Progenitor cell of endocrine pancreas (in vitro differentiated cells): Measurements from ENCODE around the gene RASGEF1C. TPM values are rescaled to one million over a fixed set of nuclear protein-coding genes. Genes with fewer than 3 reads are reported as not detected.

Experiments
- DNase-seq: peaks from one replicate; pipeline ENCODE4 v3.0.0; 2021; ENCODE audit warnings: low spot score; ENCODE audit not compliant: unreplicated experiment
- H3K27ac Mint-ChIP-seq: 2 replicates; pipeline ENCODE4 v1.8.0; 2021; ENCODE audit warnings: mild to moderate bottlenecking, moderate library complexity, mixed read lengths
- H3K27me3 Mint-ChIP-seq: 2 replicates; pipeline ENCODE4 v1.8.0; 2021; ENCODE audit warnings: mixed read lengths
- H3K36me3 Mint-ChIP-seq: 2 replicates; pipeline ENCODE4 v1.8.0; 2022; ENCODE audit warnings: mixed read lengths; ENCODE audit not compliant: insufficient read depth
- H3K4me1 Mint-ChIP-seq: 2 replicates; pipeline ENCODE4 v1.8.0; 2021; ENCODE audit warnings: low read depth, mixed read lengths
- H3K4me3 Mint-ChIP-seq: 2 replicates; pipeline ENCODE4 v1.8.0; 2021; ENCODE audit warnings: low read depth, mild to moderate bottlenecking, moderate library complexity, mixed read lengths
- H3K9me3 Mint-ChIP-seq: 2 replicates; pipeline ENCODE4 v1.8.0; 2021; ENCODE audit warnings: low read depth, mixed read lengths
- CTCF ChIP-seq: fragments of 200-600 bp; sonication (generic); IDR thresholded peaks from one replicate; pipeline ENCODE4 v1.5.0; 2021; ENCODE audit warnings: antibody characterized with exemption, mild to moderate bottlenecking; ENCODE audit not compliant: unreplicated experiment
- total RNA-seq: library from RNA; stranded (reverse); gene quantifications from 2 replicates; pipeline ENCODE4 v1.2.1, GENCODE V29; 2021

Gene RASGEF1C
- total RNA-seq, 1 donor from 2014 or later = 1.3 TPM

GRCh38 chr5:180137401-180138213 is 71.4 kb downstream of the RASGEF1C start:
- TF ChIP-seq CTCF = no peak
- Mint-ChIP-seq H3K4me1 (no peaks in the 10 kb centered on the region), H3K4me3 (no peak overlapping the region), H3K27me3 (peaks cover 22% of the 10 kb centered on the region), H3K9me3 (no peaks in the 10 kb centered on the region), H3K36me3 (no peaks in the 10 kb centered on the region), H3K27ac (no peak overlapping the region)
- no peak for DNase-seq

GRCh38 chr5:180136630-180137381 is 72.2 kb downstream of the RASGEF1C start:
- Mint-ChIP-seq H3K27ac (no peak overlapping the region), H3K27me3 (peaks cover 20% of the 10 kb centered on the region), H3K4me3 (no peak overlapping the region), H3K4me1 (no peaks in the 10 kb centered on the region), H3K36me3 (no peaks in the 10 kb centered on the region), H3K9me3 (no peaks in the 10 kb centered on the region)
- TF ChIP-seq CTCF = no peak
- no peak for DNase-seq

- Mint-ChIP-seq H3K27ac (no peak overlapping the region), H3K4me3 (no peak overlapping the region), H3K9me3 (no peaks in the 10 kb centered on the region), H3K27me3 (peaks cover 21% of the 10 kb centered on the region), H3K4me1 (no peaks in the 10 kb centered on the region), H3K36me3 (no peaks in the 10 kb centered on the region)
- no peak for TF ChIP-seq CTCF
- DNase-seq = no peak
These were observed 72.9 kb downstream of the RASGEF1C start for GRCh38 chr5:180135967-180136629.

GRCh38 chr5:180135128-180135955 is 73.7 kb downstream of the RASGEF1C start:
- H3K4me1 Mint-ChIP-seq = no peaks in the 10 kb centered on the region
- DNase-seq = no peak
- H3K4me3 Mint-ChIP-seq = no peak overlapping the region
- no peaks in the 10 kb centered on the region for H3K36me3 Mint-ChIP-seq
- TF ChIP-seq CTCF = no peak
- peaks cover 23% of the 10 kb centered on the region for H3K27me3 Mint-ChIP-seq
- no peak overlapping the region for H3K27ac Mint-ChIP-seq
- no peaks in the 10 kb centered on the region for H3K9me3 Mint-ChIP-seq
